Bronchus fibroblast of lung (primary cell): ENCODE data around the gene PRAMEF5. TPM values are rescaled to one million over a fixed set of nuclear protein-coding genes. Genes with fewer than 3 reads are reported as not detected.

Experiments
- total RNA-seq: library from RNA; depleted of rRNA; stranded (reverse); fragments of >200 nt; gene quantifications from 2 replicates; pipeline ENCODE4 v1.2.3, GENCODE V29; 2015

The PRAMEF5 gene
- total RNA-seq, result not detected in 2 replicates

DNA sequence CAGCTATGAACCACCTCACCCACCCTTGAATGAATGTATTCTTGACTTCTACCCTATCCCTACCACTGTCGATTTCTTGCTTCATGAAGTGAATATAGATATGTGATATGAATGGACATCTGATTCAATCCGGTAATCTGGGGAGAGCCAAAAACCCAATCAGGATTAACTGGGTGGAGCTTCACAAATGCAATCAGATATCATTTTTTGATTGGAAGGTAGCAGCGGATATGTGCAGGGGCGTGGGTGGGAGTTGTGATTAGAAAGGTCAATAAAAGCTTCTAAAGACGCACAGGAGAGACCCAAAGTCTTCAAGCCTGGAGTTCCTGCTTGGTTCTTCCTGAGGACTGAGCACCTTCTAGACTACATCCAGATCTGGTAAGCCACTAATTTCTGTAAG is at the start of gene PRAMEF5:
TSS of gene PRAMEF5 (plus strand) at position 301 of the 400 bp plus-strand sequence. CDS start 5,071 bp downstream, outside the sequence.

DNA sequence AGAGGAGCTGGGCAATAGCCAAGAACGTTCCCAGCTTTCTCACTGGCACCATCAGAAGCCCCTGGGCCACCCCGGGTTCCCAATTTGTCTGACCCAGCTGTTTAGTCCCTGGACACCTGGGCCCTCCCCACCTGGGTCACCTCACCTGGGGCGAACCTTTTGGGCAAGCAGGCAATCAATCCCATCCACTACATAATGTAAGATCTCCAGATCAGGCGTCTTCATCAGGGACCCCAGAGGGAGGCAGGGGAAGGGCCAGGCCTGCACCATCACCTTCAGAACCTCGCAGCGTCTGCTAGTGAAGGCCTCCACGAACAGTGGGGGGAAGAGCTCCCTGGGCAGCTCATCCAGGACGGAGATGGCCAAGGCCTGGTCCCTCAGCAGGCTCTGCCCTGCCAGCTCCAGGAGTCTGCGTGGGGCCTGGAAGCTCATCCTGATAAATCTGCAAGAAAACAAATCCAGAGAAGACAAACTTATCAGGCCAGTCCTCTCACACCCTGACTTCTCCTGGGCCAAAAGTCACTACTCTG is 28.3 kb upstream of the PRAMEF5 start, which contains the start of gene PRAMEF18:
TSS of gene PRAMEF18 (minus strand) at position 480 of the 530 bp plus-strand sequence. CDS start at position 432, 48 bp downstream.

DNA sequence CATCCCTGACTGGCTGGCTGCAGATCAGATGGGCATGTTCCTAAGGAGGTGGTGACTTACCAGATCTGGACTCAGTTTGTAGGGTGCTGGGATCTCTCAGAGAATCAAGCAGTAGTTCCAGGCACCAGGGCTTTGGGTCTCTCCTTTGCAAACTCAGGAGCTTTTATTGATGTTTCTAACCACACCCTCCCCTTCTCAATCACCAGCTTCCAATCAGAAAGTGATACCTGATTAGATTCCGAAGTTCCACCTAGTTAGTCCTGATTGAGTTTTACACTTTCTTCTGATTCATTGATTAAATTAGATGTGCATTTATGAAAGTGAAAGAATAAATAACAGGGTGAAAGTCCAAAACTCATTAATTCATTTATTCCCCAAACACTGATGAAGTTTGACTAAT is 31.0 kb downstream of the PRAMEF5 start, which contains the start of gene PRAMEF8:
TSS of gene PRAMEF8 (minus strand) at position 101 of the 400 bp plus-strand sequence. CDS start 1,046 bp downstream, outside the sequence.

DNA sequence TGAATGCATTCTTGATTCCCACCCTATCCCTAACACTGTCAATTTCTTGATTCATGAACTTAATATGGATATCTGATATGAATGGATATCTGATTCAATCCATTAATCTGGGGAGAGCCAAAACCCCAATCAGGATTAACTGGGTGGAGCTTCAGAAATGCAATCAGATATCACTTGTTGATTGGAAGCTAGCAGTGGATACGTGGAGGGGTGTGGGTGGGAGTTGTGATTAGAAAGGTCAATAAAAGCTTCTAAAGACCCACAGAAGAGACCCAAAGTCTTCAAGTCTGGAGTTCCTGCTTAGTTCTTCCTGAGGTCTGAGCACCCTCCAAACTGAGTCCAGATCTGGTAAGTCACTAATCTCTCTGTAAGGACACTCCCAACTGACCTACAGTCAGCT is 49.2 kb downstream of the PRAMEF5 start, which contains the start of gene PRAMEF33:
TSS of gene PRAMEF33 (plus strand) at position 301 of the 400 bp plus-strand sequence. CDS start 2,416 bp downstream, outside the sequence.

Other genes starting within 250 kb of the PRAMEF5 start
- not detected in 2 replicates for gene PRAMEF27, start 197.6 kb upstream of the PRAMEF5 start, total RNA-seq
- not detected in 2 replicates for gene HNRNPCL3, start 193.4 kb upstream of the PRAMEF5 start, total RNA-seq
- gene PRAMEF25, start 183.4 kb upstream of the PRAMEF5 start, total RNA-seq, result not detected in 2 replicates
- gene HNRNPCL2, start 137.3 kb upstream of the PRAMEF5 start, total RNA-seq, result not detected in 2 replicates
- gene PRAMEF26, start 98.2 kb upstream of the PRAMEF5 start, total RNA-seq, result not detected in 2 replicates
- not detected in 2 replicates for gene HNRNPCL4, start 88.6 kb upstream of the PRAMEF5 start, total RNA-seq
- gene PRAMEF9, start 82.3 kb upstream of the PRAMEF5 start, total RNA-seq, result not detected in 2 replicates
- gene PRAMEF13, start 52.8 kb upstream of the PRAMEF5 start, total RNA-seq, result not detected in 2 replicates
- not detected in 2 replicates for gene PRAMEF18, start 28.0 kb upstream of the PRAMEF5 start, total RNA-seq
- gene PRAMEF8, start 30.9 kb downstream of the PRAMEF5 start, total RNA-seq, result not detected in 2 replicates
- gene PRAMEF33, start 49.3 kb downstream of the PRAMEF5 start, total RNA-seq, result not detected in 2 replicates
- gene PRAMEF15, start 61.4 kb downstream of the PRAMEF5 start, total RNA-seq, result not detected in 2 replicates
- gene PRAMEF14, start 92.9 kb downstream of the PRAMEF5 start, total RNA-seq, result not detected in 2 replicates
- not detected in 2 replicates for gene PRAMEF19, start 117.7 kb downstream of the PRAMEF5 start, total RNA-seq
- gene PRAMEF17, start 135.4 kb downstream of the PRAMEF5 start, total RNA-seq, result not detected in 2 replicates
- not detected in 2 replicates for gene PRAMEF20, start 156.3 kb downstream of the PRAMEF5 start, total RNA-seq